Endothelial cell of umbilical vein (primary cell): ENCODE measurements around the gene SPO11. TPM values are rescaled to one million over a fixed set of nuclear protein-coding genes. Genes with fewer than 3 reads are reported as not detected.

Source experiments
- BruUV-seq: library from RNA; stranded (reverse); fragments of 400-500 nt; replicated peaks from 2 replicates; lab custom pipeline; 2021; lab: Mats Ljungman, UMichigan
- CTCF ChIA-PET: fragments of 300-600, 350-600 bp; sonication (Branson Sonifier 250); formaldehyde crosslinking; loops from one replicate; lab custom pipeline; 2021; ENCODE audit warnings: antibody characterized with exemption, inconsistent platforms; lab: Charles Lee
- POLR2A ChIA-PET: fragments of 300-600, 350-600 bp; sonication (Branson Sonifier 250); formaldehyde crosslinking; loops from one replicate; lab custom pipeline; 2021; ENCODE audit warnings: antibody characterized with exemption, inconsistent platforms; lab: Charles Lee
- DNase-seq: peaks from one replicate; pipeline ENCODE4 v3.0.0-alpha.2; 2011; ENCODE audit warnings: low read depth, low spot score
- FAIRE-seq: peaks from 2 replicates; lab custom pipeline; 2011; peaks lifted over from hg19 to GRCh38; lab: Jason Lieb, UNC
- H2AFZ ChIP-seq: 2 replicates; pipeline ENCODE4 v1.6.0; 2012; ENCODE audit warnings: low read depth, low read length, control low read depth, inconsistent platforms
- H3K27ac ChIP-seq: 2 replicates; pipeline ENCODE4 v1.5.1; 2011; ENCODE audit warnings: low read depth, mild to moderate bottlenecking, control low read depth, low read length, moderate library complexity; ENCODE audit not compliant: insufficient read depth
- H3K27me3 ChIP-seq, 2 experiments: 2 replicates each; pipeline versions ENCODE4 v1.6.0 to v1.6.1; 2011; ENCODE audit warnings: low read length in 2 of 2, mixed read lengths in 1 of 2; ENCODE audit not compliant: control insufficient read depth in 2 of 2, insufficient read depth in 2 of 2
- H3K36me3 ChIP-seq, 2 experiments: 2 replicates in 1 of 2; 3 replicates in 1 of 2; pipeline ENCODE4 v1.5.1; 2011; ENCODE audit warnings: low read length in 2 of 2, mild to moderate bottlenecking in 1 of 2, moderate library complexity in 1 of 2; ENCODE audit not compliant: control insufficient read depth in 2 of 2, insufficient read depth in 2 of 2; ENCODE audit errors: extremely low read depth in 1 of 2
- H3K4me1 ChIP-seq: 3 replicates; pipeline ENCODE4 v1.5.1; 2011; ENCODE audit warnings: mild to moderate bottlenecking, low read length; ENCODE audit not compliant: control insufficient read depth, insufficient read depth; ENCODE audit errors: extremely low read depth
- H3K4me2 ChIP-seq: 2 replicates; pipeline ENCODE4 v1.6.1; 2011; ENCODE audit warnings: low read length, control low read depth, mixed read lengths; ENCODE audit not compliant: insufficient read depth
- H3K4me3 ChIP-seq, 3 experiments: fragments of 200-600 bp in 1 of 3; sonication (generic), shearing (Covaris generic) in 1 of 3; replicated peaks in 1 of 3; 2 replicates each; pipeline ENCODE4 v1.5.1; 2011 to 2016; ENCODE audit warnings: control low read depth in 3 of 3, low read length in 3 of 3, mild to moderate bottlenecking in 2 of 3, inconsistent platforms in 1 of 3, low read depth in 1 of 3, moderate library complexity in 1 of 3; ENCODE audit not compliant: insufficient read depth in 1 of 3
- H3K79me2 ChIP-seq: 2 replicates; pipeline ENCODE4 v1.6.0; 2012; ENCODE audit warnings: low read length, inconsistent platforms; ENCODE audit not compliant: control insufficient read depth, insufficient read depth
- H3K9ac ChIP-seq: replicated peaks from 2 replicates; pipeline ENCODE3; 2011; ENCODE audit warnings: low read length, control low read depth; ENCODE audit not compliant: insufficient read depth; ENCODE audit errors: extremely low read depth
- H3K9me1 ChIP-seq: replicated peaks from 3 replicates; pipeline ENCODE4 v1.6.0; 2011; ENCODE audit warnings: mild to moderate bottlenecking, low read length; ENCODE audit not compliant: control insufficient read depth, insufficient read depth; ENCODE audit errors: extremely low read depth
- H3K9me3 ChIP-seq: replicated peaks from 2 replicates; pipeline ENCODE4 v1.5.1; 2012; ENCODE audit warnings: low read length, inconsistent platforms; ENCODE audit not compliant: control insufficient read depth, insufficient read depth
- H4K20me1 ChIP-seq: replicated peaks from 2 replicates; pipeline ENCODE3; 2011; ENCODE audit warnings: mild to moderate bottlenecking, low read length; ENCODE audit not compliant: control insufficient read depth, insufficient read depth; ENCODE audit errors: extremely low read depth
- EZH2 ChIP-seq: IDR thresholded peaks from 2 replicates; pipeline ENCODE4 v1.6.1; 2012; ENCODE audit warnings: borderline replicate concordance, low read depth, mild to moderate bottlenecking, moderate library complexity, low read length, inconsistent platforms; ENCODE audit not compliant: severe bottlenecking
- JUN ChIP-seq: IDR thresholded peaks from 2 replicates; pipeline ENCODE4 v1.6.1; 2011; ENCODE audit warnings: borderline replicate concordance, low read depth; ENCODE audit not compliant: insufficient read length, insufficient read depth
- MYC ChIP-seq: IDR thresholded peaks from one replicate; pipeline ENCODE4 v1.6.1; 2011; ENCODE audit warnings: mild to moderate bottlenecking, low read depth, low read length
- POLR2A ChIP-seq: IDR thresholded peaks from 2 replicates; pipeline ENCODE4 v1.6.1; 2012; ENCODE audit warnings: low read depth, mild to moderate bottlenecking, control low read depth, low read length
- dilution Hi-C: fragments of 300-500 bp; cut with MboI; formaldehyde crosslinking; loops from one replicate; pipeline ENCODE4 v1.15.0; 2019; ENCODE audit warnings: low sequenced_read_pairs; ENCODE audit not compliant: extremely low pct_ligation_motif_present
- intact Hi-C: fragments of 100-400 bp; cut with micrococcal nuclease; formaldehyde crosslinking; loops from one replicate; pipeline ENCODE4 v1.10.0; 2022
- polyA plus RNA-seq, 4 experiments: library from polyadenylated mRNA; depleted of rRNA in 3 of 4; stranded (reverse) in 3 of 4; unstranded in 1 of 4; fragments of >200 nt; gene quantifications; 2 replicates each; pipeline versions ENCODE4 v1.2.1 to v1.2.3, GENCODE V29; 2011 to 2012; ENCODE audit warnings: missing spikeins in 1 of 4
- total RNA-seq: library from RNA; stranded (reverse); gene quantifications from 2 replicates; pipeline ENCODE4 v1.2.3, GENCODE V29; 2021
- TF ChIP-seq, protein P1 (sequence below), 2 donors: IDR thresholded peaks; 1 replicate in 1 of 2; 2 replicates in 1 of 2; pipeline ENCODE4 v1.5.1; 2011; ENCODE audit warnings: low read length in 2 of 2, mild to moderate bottlenecking in 2 of 2, moderate library complexity in 2 of 2, control low read depth in 1 of 2, inconsistent platforms in 1 of 2, low read depth in 1 of 2; ENCODE audit not compliant: insufficient read depth in 1 of 2; ENCODE audit errors: extremely low read depth in 1 of 2

The SPO11 gene
- total and polyA plus RNA-seq, 2 donors (not counting 3 experiments of a cell fraction or from before 2014, with no cell fraction given): not detected

DNA sequence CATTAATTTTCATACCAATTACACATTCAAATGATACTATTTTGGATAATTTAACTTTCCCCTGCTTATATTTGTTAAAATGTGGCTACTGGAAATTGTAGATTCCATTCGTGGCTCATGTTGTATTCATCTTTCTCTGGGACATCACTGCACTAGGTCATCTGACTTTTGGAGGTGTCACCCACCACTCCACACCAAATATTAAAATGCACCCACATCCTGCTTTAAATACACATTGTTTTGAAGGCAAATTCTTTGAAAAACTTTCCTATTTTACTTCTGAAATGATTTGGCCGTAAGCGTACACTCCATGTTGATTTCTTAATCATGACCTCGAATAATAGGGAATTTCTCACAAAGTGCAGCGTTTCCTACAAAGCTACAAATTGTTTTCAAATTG, 52.9 kb downstream of the SPO11 start:
- dilution Hi-C loops: no loop called here
- intact Hi-C loops: loop anchor here (5.0 to 10.0 kb wide), 3 partner anchors 210 to 830 kb away; partner anchors contain the start of gene PMEPA1
- no peaks in the 10 kb centered on the region for H3K27me3 ChIP-seq

More for the DNA sequence above, 52.9 kb downstream of the SPO11 start:
- Histone ChIP-seq H3K4me2 (no peak overlapping the region), H4K20me1 (no peaks in the 10 kb centered on the region), H3K9ac (no peak overlapping the region), H3K4me3 (no peak overlapping the region), H3K9me1 (no peaks in the 10 kb centered on the region), H3K4me1 (no peaks in the 10 kb centered on the region), H3K27ac (no peak overlapping the region), H3K9me3 (no peaks in the 10 kb centered on the region), H3K79me2 (no peaks in the 10 kb centered on the region), H3K36me3 (peaks cover 0 to 9% of the 10 kb centered on the region in 2 experiments), H2AFZ (no peak overlapping the region)
- DNase-seq (no peak), FAIRE-seq (no peak)
- BruUV-seq: no TSS peak
- TF ChIP-seq POLR2A (no peak), EZH2 (no peak), MYC (no peak), JUN (no peak)
- TF ChIP-seq, protein P1, sequence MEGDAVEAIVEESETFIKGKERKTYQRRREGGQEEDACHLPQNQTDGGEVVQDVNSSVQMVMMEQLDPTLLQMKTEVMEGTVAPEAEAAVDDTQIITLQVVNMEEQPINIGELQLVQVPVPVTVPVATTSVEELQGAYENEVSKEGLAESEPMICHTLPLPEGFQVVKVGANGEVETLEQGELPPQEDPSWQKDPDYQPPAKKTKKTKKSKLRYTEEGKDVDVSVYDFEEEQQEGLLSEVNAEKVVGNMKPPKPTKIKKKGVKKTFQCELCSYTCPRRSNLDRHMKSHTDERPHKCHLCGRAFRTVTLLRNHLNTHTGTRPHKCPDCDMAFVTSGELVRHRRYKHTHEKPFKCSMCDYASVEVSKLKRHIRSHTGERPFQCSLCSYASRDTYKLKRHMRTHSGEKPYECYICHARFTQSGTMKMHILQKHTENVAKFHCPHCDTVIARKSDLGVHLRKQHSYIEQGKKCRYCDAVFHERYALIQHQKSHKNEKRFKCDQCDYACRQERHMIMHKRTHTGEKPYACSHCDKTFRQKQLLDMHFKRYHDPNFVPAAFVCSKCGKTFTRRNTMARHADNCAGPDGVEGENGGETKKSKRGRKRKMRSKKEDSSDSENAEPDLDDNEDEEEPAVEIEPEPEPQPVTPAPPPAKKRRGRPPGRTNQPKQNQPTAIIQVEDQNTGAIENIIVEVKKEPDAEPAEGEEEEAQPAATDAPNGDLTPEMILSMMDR (IDR thresholded peaks at IDR 0.05; ENCODE audit: extremely low read depth in 1 of 2, insufficient read depth in 1 of 2, low read depth in 1 of 2, low read length in 2 of 2): no peak
- POLR2A ChIA-PET: no interaction called here
- CTCF ChIA-PET: interaction anchor here (1.2 to 7.3 kb wide), 6 partner anchors 13 to 116 kb away, joined by 4 to 86 read pairs (median 10); no protein-coding TSS in a partner anchor
